Large intestine (tissue), 3 donors: ENCODE measurements around the gene ANKRD61. TPM values are rescaled to one million over a fixed set of nuclear protein-coding genes. Genes with fewer than 3 reads are reported as not detected.
"Not testable (repeated sequence)": the region's sequence is repeated elsewhere in the genome, so short reads cannot be mapped to it uniquely, and the experiment has no call there.

Experiments
- DNase-seq, 2 donors: peaks; one replicate each; pipeline versions ENCODE4 v3.0.0 to v3.0.0-alpha.2; 2013
- H3K27ac ChIP-seq: one replicate; pipeline ENCODE4 v1.5.1; 2013; ENCODE audit warnings: low read length
- H3K27me3 ChIP-seq: 2 replicates; pipeline ENCODE4 v1.6.1; 2013; ENCODE audit warnings: low read length; ENCODE audit not compliant: control insufficient read depth, insufficient read depth
- H3K36me3 ChIP-seq: 2 replicates; pipeline ENCODE4 v1.6.1; 2013; ENCODE audit warnings: low read length; ENCODE audit not compliant: control insufficient read depth, insufficient read depth
- H3K4me1 ChIP-seq: one replicate; pipeline ENCODE4 v1.6.1; 2013; ENCODE audit warnings: low read length; ENCODE audit not compliant: control insufficient read depth, insufficient read depth
- H3K4me3 ChIP-seq: one replicate; pipeline ENCODE4 v1.5.1; 2013; ENCODE audit warnings: low read length
- H3K9me3 ChIP-seq: one replicate; pipeline ENCODE4 v1.6.1; 2013; ENCODE audit warnings: mild to moderate bottlenecking, low read depth, low read length, moderate library complexity; ENCODE audit not compliant: control insufficient read depth
- WGBS: methylation state at CpG from one replicate; pipeline ENCODE4 v1.1.5; 2013; ENCODE audit warnings: low lambda C conversion rate; ENCODE audit not compliant: insufficient coverage; 5-methylcytosine and 5-hydroxymethylcytosine counted together
- polyA plus RNA-seq: library from polyadenylated mRNA; unstranded; fragments of 120-200 nt; gene quantifications from one replicate; pipeline ENCODE4 v1.2.1, GENCODE V29; 2013

Gene ANKRD61
- polyA plus RNA-seq, 1 donor, result 2.4 TPM

- peaks cover 72% of the 10 kb centered on the region for H3K36me3 ChIP-seq
- no peak for DNase-seq
- no peaks in the 10 kb centered on the region for H3K9me3 ChIP-seq
- 95% methylated on average over 3 of the region's 5 CpGs for WGBS
- H3K4me1 ChIP-seq, result no peaks in the 10 kb centered on the region
- H3K27me3 ChIP-seq, result no peaks in the 10 kb centered on the region
- no peak overlapping the region for H3K4me3 ChIP-seq
- H3K27ac ChIP-seq, result no peak overlapping the region
These were observed 991 bp downstream of the ANKRD61 start for GRCh38 chr7:6032167-6032566.

- 100% methylated on average over 1 of the region's 7 CpGs for WGBS
- no peak overlapping the region for H3K4me3 ChIP-seq
- no peaks in the 10 kb centered on the region for H3K4me1 ChIP-seq
- DNase-seq, result no peak
- H3K27me3 ChIP-seq, result no peaks in the 10 kb centered on the region
- H3K36me3 ChIP-seq, result peaks cover 71% of the 10 kb centered on the region
- H3K27ac ChIP-seq, result no peak overlapping the region
- H3K9me3 ChIP-seq, result no peaks in the 10 kb centered on the region
These were observed 1.5 kb downstream of the ANKRD61 start for GRCh38 chr7:6032641-6033040.

GRCh38 chr7:6035165-6035564 is 4.0 kb downstream of the ANKRD61 start:
- no peaks in the 10 kb centered on the region for H3K4me1 ChIP-seq
- no CpG with 5 or more reads among the region's 10 CpGs for WGBS

GRCh38 chr7:6035686-6036085 is 4.5 kb downstream of the ANKRD61 start:
- H3K9me3 ChIP-seq, result no peaks in the 10 kb centered on the region
- no peak overlapping the region for H3K27ac ChIP-seq
- no peak overlapping the region for H3K4me3 ChIP-seq
- peaks cover 74% of the 10 kb centered on the region for H3K36me3 ChIP-seq
- no CpG with 5 or more reads among the region's 13 CpGs for WGBS
- no peaks in the 10 kb centered on the region for H3K4me1 ChIP-seq
- DNase-seq, result no peak
- no peaks in the 10 kb centered on the region for H3K27me3 ChIP-seq

More at GRCh38 chr7:6035165-6035564, 4.0 kb downstream of the ANKRD61 start:
- no peaks in the 10 kb centered on the region for H3K27me3 ChIP-seq
- no peak overlapping the region for H3K27ac ChIP-seq
- peaks cover 70% of the 10 kb centered on the region for H3K36me3 ChIP-seq
- DNase-seq, result no peak
- no peak overlapping the region for H3K4me3 ChIP-seq
- no peaks in the 10 kb centered on the region for H3K9me3 ChIP-seq

GRCh38 chr7:6049780-6050179 is 18.6 kb downstream of the ANKRD61 start:
- Histone ChIP-seq H3K4me1 (no peaks in the 10 kb centered on the region), H3K9me3 (no peaks in the 10 kb centered on the region), H3K4me3 (no peak overlapping the region), H3K27ac (no peak overlapping the region), H3K36me3 (peaks cover 53% of the 10 kb centered on the region), H3K27me3 (no peaks in the 10 kb centered on the region)
- 80% methylated on average over 1 of the region's 4 CpGs for WGBS
- no peak for DNase-seq

- H3K36me3 ChIP-seq, result peaks cover 44% of the 10 kb centered on the region
- not testable (repeated sequence) for H3K9me3 ChIP-seq, H3K4me3 ChIP-seq, H3K4me1 ChIP-seq, H3K27ac ChIP-seq, DNase-seq, H3K27me3 ChIP-seq
- no CpG with 5 or more reads among the region's 9 CpGs for WGBS
These were observed 20.0 kb downstream of the ANKRD61 start for GRCh38 chr7:6051185-6051584.

- peaks cover 17% of the 10 kb centered on the region for H3K36me3 ChIP-seq
- peaks cover 5% of the 10 kb centered on the region for H3K4me1 ChIP-seq
- no peaks in the 10 kb centered on the region for H3K27me3 ChIP-seq
- H3K4me3 ChIP-seq, result no peak overlapping the region
- no CpG with 5 or more reads among the region's 1 CpG for WGBS
- DNase-seq, result peak in 1 of 2 donors; percentile 16
- H3K9me3 ChIP-seq, result peaks cover 4% of the 10 kb centered on the region
- H3K27ac ChIP-seq, result peak overlapping the region; percentile 2
These were observed 25.4 kb downstream of the ANKRD61 start for GRCh38 chr7:6056616-6057015.

- H3K36me3 ChIP-seq, result peaks cover 16% of the 10 kb centered on the region
- 20% methylated on average over 2 of the region's 14 CpGs for WGBS
- peak overlapping the region; percentile 93 for H3K4me3 ChIP-seq
- peak in 1 of 2 donors; percentile 13 for DNase-seq
- H3K27ac ChIP-seq, result peak overlapping the region; percentile 93
- peaks cover 5% of the 10 kb centered on the region for H3K4me1 ChIP-seq
- H3K9me3 ChIP-seq, result peaks cover 4% of the 10 kb centered on the region
- no peaks in the 10 kb centered on the region for H3K27me3 ChIP-seq
These were observed 26.3 kb downstream of the ANKRD61 start for GRCh38 chr7:6057316-6058129.

- not testable (repeated sequence) for H3K4me3 ChIP-seq, H3K27ac ChIP-seq, H3K27me3 ChIP-seq, H3K36me3 ChIP-seq, DNase-seq, H3K9me3 ChIP-seq, H3K4me1 ChIP-seq
- WGBS, result no CpG with 5 or more reads among the region's 11 CpGs
These were observed 28.8 kb downstream of the ANKRD61 start for GRCh38 chr7:6059941-6060340.

- Histone ChIP-seq H3K27ac (no peak overlapping the region), H3K4me3 (no peak overlapping the region), H3K4me1 (no peaks in the 10 kb centered on the region), H3K36me3 (no peaks in the 10 kb centered on the region), H3K9me3 (no peaks in the 10 kb centered on the region), H3K27me3 (no peaks in the 10 kb centered on the region)
- WGBS, result no CpG with 5 or more reads among the region's 3 CpGs
- no peak for DNase-seq
These were observed 40.2 kb downstream of the ANKRD61 start for GRCh38 chr7:6071406-6071805.
